ENCODE measurements around the gene COX10. TPM values are rescaled to one million over a fixed set of nuclear protein-coding genes. Genes with fewer than 3 reads are reported as not detected.

Gene COX10
- total RNA-seq, 2 experiments from 2014 or later: 22.0 to 32.5 TPM

GRCh38 chr17:14098246-14098645 lies 28.9 kb downstream of the COX10 start:
- Mint-ChIP-seq H3K4me3 (no peak overlapping the region), H3K4me1 (peaks cover 8% of the 10 kb centered on the region), H3K27me3 (no peaks in the 10 kb centered on the region), H3K9me3 (ENCODE audit: low read depth) (no peaks in the 10 kb centered on the region), H3K36me3 (ENCODE audit: low read depth) (peaks cover 13% of the 10 kb centered on the region), H3K27ac (no peak overlapping the region)
- ChIA-PET POLR2A (no interaction called here), CTCF (interaction anchor here (0.7 kb wide), 1 partner anchor 200 kb away, joined by 4 read pairs; no protein-coding TSS in a partner anchor)
- intact Hi-C loops (cut with DNase I, micrococcal nuclease): no loop called here
- ATAC-seq (no peak), DNase-seq (no peak)

- ChIA-PET CTCF (interaction anchor here (0.7 kb wide), 1 partner anchor 163 kb away, joined by 3 read pairs; no protein-coding TSS in a partner anchor), POLR2A (no interaction called here)
- Mint-ChIP-seq H3K9me3 (ENCODE audit: low read depth) (no peaks in the 10 kb centered on the region), H3K4me1 (peaks cover 4% of the 10 kb centered on the region), H3K27ac (no peak overlapping the region), H3K4me3 (no peak overlapping the region), H3K27me3 (no peaks in the 10 kb centered on the region), H3K36me3 (ENCODE audit: low read depth) (peaks cover 20% of the 10 kb centered on the region)
- ATAC-seq (no peak), DNase-seq (no peak)
- intact Hi-C loops (cut with DNase I, micrococcal nuclease): no loop called here
These were observed 32.7 kb downstream of the COX10 start for GRCh38 chr17:14101976-14102375.

GRCh38 chr17:14103836-14104235 lies 34.5 kb downstream of the COX10 start:
- H3K4me3 Mint-ChIP-seq: no peak overlapping the region
- intact Hi-C loops (cut with DNase I, micrococcal nuclease): no loop called here
- CTCF ChIA-PET: interaction anchor here (1.4 kb wide), 1 partner anchor 26 kb away, joined by 4 read pairs; no protein-coding TSS in a partner anchor
- ATAC-seq (no peak), DNase-seq (no peak)
- H3K4me1 Mint-ChIP-seq: peaks cover 23% of the 10 kb centered on the region
- POLR2A ChIA-PET: no interaction called here
- H3K27ac Mint-ChIP-seq: no peak overlapping the region
- H3K27me3 Mint-ChIP-seq: no peaks in the 10 kb centered on the region
- no peaks in the 10 kb centered on the region for H3K9me3 Mint-ChIP-seq (ENCODE audit: low read depth)
- peaks cover 29% of the 10 kb centered on the region for H3K36me3 Mint-ChIP-seq (ENCODE audit: low read depth)

- DNase-seq: no peak
- H3K4me3 Mint-ChIP-seq: no peak overlapping the region
- ChIA-PET CTCF (interaction anchor here (0.9 kb wide), 1 partner anchor 16 kb away, joined by 3 read pairs; no protein-coding TSS in a partner anchor), POLR2A (no interaction called here)
- ATAC-seq: no peak
- H3K36me3 Mint-ChIP-seq (ENCODE audit: low read depth): peaks cover 32% of the 10 kb centered on the region
- peaks cover 25% of the 10 kb centered on the region for H3K4me1 Mint-ChIP-seq
- intact Hi-C loops (cut with DNase I, micrococcal nuclease): no loop called here
- no peaks in the 10 kb centered on the region for H3K9me3 Mint-ChIP-seq (ENCODE audit: low read depth)
- no peak overlapping the region for H3K27ac Mint-ChIP-seq
- no peaks in the 10 kb centered on the region for H3K27me3 Mint-ChIP-seq
These were observed 35.4 kb downstream of the COX10 start for GRCh38 chr17:14104734-14105133.

GRCh38 chr17:14107889-14108288 lies 38.6 kb downstream of the COX10 start:
- Mint-ChIP-seq H3K27me3 (no peaks in the 10 kb centered on the region), H3K4me1 (peaks cover 44% of the 10 kb centered on the region), H3K36me3 (ENCODE audit: low read depth) (peaks cover 28% of the 10 kb centered on the region), H3K4me3 (no peak overlapping the region), H3K27ac (peak overlapping the region; percentile 21), H3K9me3 (ENCODE audit: low read depth) (no peaks in the 10 kb centered on the region)
- intact Hi-C loops (cut with DNase I, micrococcal nuclease): loop anchor here in 1 of 2 experiments (1.0 kb wide), 1 partner anchor 10 kb away; no protein-coding TSS in a partner anchor
- ATAC-seq: peak; percentile 83
- CTCF ChIA-PET: interaction anchor here (1.0 kb wide), 1 partner anchor 17 kb away, joined by 3 read pairs; no protein-coding TSS in a partner anchor
- POLR2A ChIA-PET: no interaction called here
- no peak for DNase-seq

- no peak for ATAC-seq
- H3K27me3 Mint-ChIP-seq: no peaks in the 10 kb centered on the region
- DNase-seq: no peak
- H3K9me3 Mint-ChIP-seq (ENCODE audit: low read depth): peaks cover 4% of the 10 kb centered on the region
- H3K36me3 Mint-ChIP-seq (ENCODE audit: low read depth): peaks cover 32% of the 10 kb centered on the region
- H3K4me1 Mint-ChIP-seq: peaks cover 64% of the 10 kb centered on the region
- H3K4me3 Mint-ChIP-seq: no peak overlapping the region
- intact Hi-C loops (cut with DNase I, micrococcal nuclease): loop anchor here in 1 of 2 experiments (10.0 kb wide), 1 partner anchor 312 kb away; no protein-coding TSS in a partner anchor
- ChIA-PET CTCF (interaction anchor here (0.6 to 1.0 kb wide), 2 partner anchors 21 to 53 kb away, joined by 3 read pairs; no protein-coding TSS in a partner anchor), POLR2A (no interaction called here)
- no peak overlapping the region for H3K27ac Mint-ChIP-seq
These were observed 43.1 kb downstream of the COX10 start for GRCh38 chr17:14112407-14112806.

- H3K4me3 Mint-ChIP-seq: no peak overlapping the region
- CTCF ChIA-PET: interaction anchor here (0.6 to 1.0 kb wide), 2 partner anchors 22 to 52 kb away, joined by 3 read pairs; no protein-coding TSS in a partner anchor
- ATAC-seq: no peak
- peaks cover 4% of the 10 kb centered on the region for H3K9me3 Mint-ChIP-seq (ENCODE audit: low read depth)
- H3K27me3 Mint-ChIP-seq: no peaks in the 10 kb centered on the region
- H3K27ac Mint-ChIP-seq: no peak overlapping the region
- no peak for DNase-seq
- H3K36me3 Mint-ChIP-seq (ENCODE audit: low read depth): peaks cover 28% of the 10 kb centered on the region
- POLR2A ChIA-PET: no interaction called here
- H3K4me1 Mint-ChIP-seq: peaks cover 64% of the 10 kb centered on the region
- intact Hi-C loops (cut with DNase I, micrococcal nuclease): loop anchor here in 1 of 2 experiments (10.0 kb wide), 1 partner anchor 312 kb away; no protein-coding TSS in a partner anchor
These were observed 43.8 kb downstream of the COX10 start for GRCh38 chr17:14113137-14113536.

GRCh38 chr17:14116263-14117024 lies 47.1 kb downstream of the COX10 start:
- intact Hi-C loops (cut with DNase I, micrococcal nuclease): loop anchor here (5.0 to 10.0 kb wide), 3 partner anchors 81 to 308 kb away; partner anchors contain the start of gene HS3ST3B1 (in 1 of the 2)
- ChIA-PET POLR2A (interaction anchor here (0.6 kb wide), 1 partner anchor 75 kb away, joined by 3 read pairs; no protein-coding TSS in a partner anchor), CTCF (interaction anchor here (0.8 kb wide), 1 partner anchor 186 kb away, joined by 3 read pairs; no protein-coding TSS in a partner anchor)
- H3K27ac Mint-ChIP-seq: peak overlapping the region; percentile 32
- DNase-seq (no peak), ATAC-seq (peak; percentile 25)
- H3K9me3 Mint-ChIP-seq (ENCODE audit: low read depth): peaks cover 15% of the 10 kb centered on the region
- no peak overlapping the region for H3K4me3 Mint-ChIP-seq
- H3K27me3 Mint-ChIP-seq: no peaks in the 10 kb centered on the region
- H3K4me1 Mint-ChIP-seq: peaks cover 75% of the 10 kb centered on the region
- H3K36me3 Mint-ChIP-seq (ENCODE audit: low read depth): peaks cover 31% of the 10 kb centered on the region

GRCh38 chr17:14118951-14119350 lies 49.6 kb downstream of the COX10 start:
- CTCF ChIA-PET: no interaction called here
- H3K9me3 Mint-ChIP-seq (ENCODE audit: low read depth): peaks cover 19% of the 10 kb centered on the region
- peak overlapping the region; percentile 92 for H3K27ac Mint-ChIP-seq
- H3K4me1 Mint-ChIP-seq: peaks cover 89% of the 10 kb centered on the region
- intact Hi-C loops (cut with DNase I, micrococcal nuclease): loop anchor here (1.0 to 10.0 kb wide), 8 partner anchors 11 to 306 kb away; partner anchors contain the start of genes COX10 (in 2 of the 2) and HS3ST3B1 (in 1 of the 2)
- H3K4me3 Mint-ChIP-seq: no peak overlapping the region
- DNase-seq (peak; percentile 17), ATAC-seq (peak; percentile 84)
- POLR2A ChIA-PET: interaction anchor here (1.0 kb wide), 1 partner anchor 85 kb away, joined by 4 read pairs; no protein-coding TSS in a partner anchor
- H3K36me3 Mint-ChIP-seq (ENCODE audit: low read depth): peaks cover 32% of the 10 kb centered on the region
- H3K27me3 Mint-ChIP-seq: no peaks in the 10 kb centered on the region

GRCh38 chr17:14119546-14119945 lies 50.2 kb downstream of the COX10 start:
- intact Hi-C loops (cut with DNase I, micrococcal nuclease): loop anchor here (1.0 to 10.0 kb wide), 7 partner anchors 50 to 305 kb away; partner anchors contain the start of genes COX10 (in 2 of the 2) and HS3ST3B1 (in 1 of the 2)
- H3K27me3 Mint-ChIP-seq: no peaks in the 10 kb centered on the region
- POLR2A ChIA-PET: no interaction called here
- DNase-seq (no peak), ATAC-seq (peak; percentile 50)
- peaks cover 94% of the 10 kb centered on the region for H3K4me1 Mint-ChIP-seq
- peaks cover 19% of the 10 kb centered on the region for H3K9me3 Mint-ChIP-seq (ENCODE audit: low read depth)
- peaks cover 32% of the 10 kb centered on the region for H3K36me3 Mint-ChIP-seq (ENCODE audit: low read depth)
- peak overlapping the region; percentile 92 for H3K27ac Mint-ChIP-seq
- H3K4me3 Mint-ChIP-seq: no peak overlapping the region
- CTCF ChIA-PET: interaction anchor here (0.6 kb wide), 1 partner anchor 18 kb away, joined by 5 read pairs; no protein-coding TSS in a partner anchor

GRCh38 chr17:14121952-14122351 lies 52.6 kb downstream of the COX10 start:
- ATAC-seq (no peak), DNase-seq (no peak)
- no peaks in the 10 kb centered on the region for H3K27me3 Mint-ChIP-seq
- intact Hi-C loops (cut with DNase I, micrococcal nuclease): no loop called here
- H3K4me1 Mint-ChIP-seq: peaks cover 82% of the 10 kb centered on the region
- H3K36me3 Mint-ChIP-seq (ENCODE audit: low read depth): peaks cover 18% of the 10 kb centered on the region
- ChIA-PET POLR2A (no interaction called here), CTCF (no interaction called here)
- H3K27ac Mint-ChIP-seq: no peak overlapping the region
- no peak overlapping the region for H3K4me3 Mint-ChIP-seq
- H3K9me3 Mint-ChIP-seq (ENCODE audit: low read depth): peaks cover 15% of the 10 kb centered on the region
